HepG2 (cell line): Measurements from ENCODE around the gene CYP17A1.

ENCODE experiments used
- ATRX ChIP-seq: sonication (generic); formaldehyde crosslinking; IDR thresholded peaks from 2 replicates; pipeline ENCODE4 v1.4.0; 2020; ENCODE audit warnings: missing genetic modification reagents, borderline replicate concordance
- EZH2 ChIP-seq: conservative IDR thresholded peaks from 2 replicates; pipeline ENCODE4 v1.6.1; 2012; ENCODE audit warnings: mild to moderate bottlenecking, low read depth, low read length, moderate library complexity
- FIP1L1 ChIP-seq: fragments of 200-400 bp; formaldehyde crosslinking; IDR thresholded peaks from 2 replicates; pipeline ENCODE4 v1.6.1; 2018; ENCODE audit warnings: low read depth, mild to moderate bottlenecking, low read length, moderate library complexity, borderline replicate concordance; ENCODE audit not compliant: insufficient read depth
- ZBTB42 ChIP-seq: sonication (generic); formaldehyde crosslinking; IDR thresholded peaks from 2 replicates; pipeline ENCODE4 v1.5.0; 2020; ENCODE audit warnings: mild to moderate bottlenecking, missing genetic modification reagents

- no peak for TF ChIP-seq ATRX (CRISPR knock-in tag)
- TF ChIP-seq EZH2 = no peak
- TF ChIP-seq ZBTB42 (CRISPR knock-in tag) = no peak
- no peak for TF ChIP-seq FIP1L1
Measured at GRCh38 chr10:102878629-102879028, 41.4 kb upstream of the CYP17A1 start.
